ENCODE measurements around the gene BCAR3.
"Not testable (repeated sequence)": the region's sequence is repeated elsewhere in the genome, so short reads cannot be mapped to it uniquely, and the experiment has no call there.

BCAR3 gene

GRCh38 chr1:93597709-93598108 lies 83.9 kb downstream of the BCAR3 start:
- no peak for DNase-seq (ENCODE audit: low read depth in 2 of 2)

- DNase-seq (ENCODE audit: low read depth in 2 of 2) = no peak
Measured at GRCh38 chr1:93596329-93597089, 85.1 kb downstream of the BCAR3 start.

- DNase-seq (ENCODE audit: low read depth in 2 of 2) = no peak
Measured at GRCh38 chr1:93595743-93596142, 85.9 kb downstream of the BCAR3 start.

- DNase-seq (ENCODE audit: low read depth in 2 of 2) = no peak
Measured at GRCh38 chr1:93595266-93595665, 86.4 kb downstream of the BCAR3 start.

GRCh38 chr1:93594603-93594880 lies 87.1 kb downstream of the BCAR3 start:
- no peak for DNase-seq (ENCODE audit: low read depth in 2 of 2)

- DNase-seq (ENCODE audit: low read depth in 2 of 2) = no peak
Measured at GRCh38 chr1:93593854-93594602, 87.6 kb downstream of the BCAR3 start.

GRCh38 chr1:93592551-93592949 lies 89.1 kb downstream of the BCAR3 start:
- DNase-seq (ENCODE audit: low read depth in 2 of 2) = no peak

- DNase-seq (ENCODE audit: low read depth in 2 of 2) = no peak
Measured at GRCh38 chr1:93591676-93592550, 89.7 kb downstream of the BCAR3 start.

- DNase-seq (ENCODE audit: low read depth in 2 of 2) = not testable (repeated sequence)
Measured at GRCh38 chr1:93591291-93591675, 90.4 kb downstream of the BCAR3 start.

GRCh38 chr1:93588955-93589354 lies 92.7 kb downstream of the BCAR3 start:
- no peak for DNase-seq (ENCODE audit: low read depth in 2 of 2)

- no peak for DNase-seq (ENCODE audit: low read depth in 2 of 2)
Measured at GRCh38 chr1:93588206-93588605, 93.4 kb downstream of the BCAR3 start.

GRCh38 chr1:93587354-93587753 lies 94.3 kb downstream of the BCAR3 start:
- DNase-seq (ENCODE audit: low read depth in 2 of 2) = no peak

- no peak for DNase-seq (ENCODE audit: low read depth in 2 of 2)
Measured at GRCh38 chr1:93585059-93585966, 96.3 kb downstream of the BCAR3 start.

GRCh38 chr1:93584261-93585003 lies 97.2 kb downstream of the BCAR3 start:
- no peak for DNase-seq (ENCODE audit: low read depth in 2 of 2)

GRCh38 chr1:93581917-93582850 lies 99.5 kb downstream of the BCAR3 start:
- DNase-seq (ENCODE audit: low read depth in 2 of 2) = no peak

- no peak for DNase-seq (ENCODE audit: low read depth in 2 of 2)
Measured at GRCh38 chr1:93579891-93580290, 101.7 kb downstream of the BCAR3 start.

- DNase-seq (ENCODE audit: low read depth in 2 of 2) = no peak
Measured at GRCh38 chr1:93578911-93579825, 102.5 kb downstream of the BCAR3 start.

GRCh38 chr1:93578433-93578830 lies 103.2 kb downstream of the BCAR3 start:
- no peak for DNase-seq (ENCODE audit: low read depth in 2 of 2)

Data from stimulated activated CD8-positive, alpha-beta memory T cell treated with anti-CD3 and anti-CD28 coated beads, Interleukin-2, amount 100 ng/mL, for 1 hour (primary cell).